GM19324 (cell line): ENCODE data around the gene FBXO22.
"Not testable (repeated sequence)": the region's sequence is repeated elsewhere in the genome, so short reads cannot be mapped to it uniquely, and the experiment has no call there.

Experiments used
- ATAC-seq: cut with Tn5 transposase; IDR thresholded peaks from one replicate; pipeline ENCODE4 v1.9.1; 2021; ENCODE audit warnings: mild to moderate bottlenecking, moderate library complexity; ENCODE audit not compliant: unreplicated experiment, low FRiP score

Gene FBXO22

DNA sequence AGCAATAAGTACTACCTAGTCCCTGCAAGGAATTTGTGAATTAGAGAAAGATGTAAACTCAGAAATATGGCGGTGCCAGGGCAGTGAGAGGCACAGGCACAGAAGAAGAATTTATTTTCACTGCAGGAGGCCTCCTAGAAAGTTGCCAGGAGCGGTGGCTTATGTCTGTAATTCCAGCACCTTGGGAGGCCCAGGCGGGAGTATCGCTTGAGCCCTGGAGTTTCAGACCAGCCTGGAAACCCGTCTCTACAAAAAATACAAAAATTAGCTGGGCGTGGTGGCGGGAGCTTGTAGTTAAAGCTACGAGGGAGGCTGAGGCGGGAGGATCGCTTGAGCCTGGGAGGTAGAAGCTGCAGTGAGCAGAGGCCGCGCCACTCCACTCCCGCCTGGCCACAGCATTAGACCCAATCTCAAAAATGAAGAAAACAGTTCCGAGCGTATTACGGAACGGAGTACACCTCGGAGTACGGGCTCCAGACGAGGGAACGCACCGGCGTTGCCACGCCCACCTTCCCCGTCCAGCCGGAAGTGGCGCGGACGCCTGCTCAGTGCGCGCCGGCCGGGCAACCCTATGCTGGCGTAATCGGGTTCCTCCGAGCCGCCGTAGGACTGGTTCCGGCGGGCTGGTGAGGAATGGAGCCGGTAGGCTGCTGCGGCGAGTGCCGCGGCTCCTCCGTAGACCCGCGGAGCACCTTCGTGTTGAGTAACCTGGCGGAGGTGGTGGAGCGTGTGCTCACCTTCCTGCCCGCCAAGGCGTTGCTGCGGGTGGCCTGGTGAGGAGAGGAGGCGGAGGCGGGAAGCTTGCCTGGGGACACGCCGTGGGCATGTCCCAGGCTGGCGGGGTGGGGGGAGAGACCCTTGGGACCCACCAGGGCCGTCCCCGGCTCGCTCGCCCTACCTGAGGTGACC is at the start of gene FBXO22:
Gene FBXO22, plus strand, starts transcription at position 548 of the 909 bp plus-strand sequence. Its CDS starts 86 bp downstream, at position 634.
- peak; percentile 85 for ATAC-seq

DNA sequence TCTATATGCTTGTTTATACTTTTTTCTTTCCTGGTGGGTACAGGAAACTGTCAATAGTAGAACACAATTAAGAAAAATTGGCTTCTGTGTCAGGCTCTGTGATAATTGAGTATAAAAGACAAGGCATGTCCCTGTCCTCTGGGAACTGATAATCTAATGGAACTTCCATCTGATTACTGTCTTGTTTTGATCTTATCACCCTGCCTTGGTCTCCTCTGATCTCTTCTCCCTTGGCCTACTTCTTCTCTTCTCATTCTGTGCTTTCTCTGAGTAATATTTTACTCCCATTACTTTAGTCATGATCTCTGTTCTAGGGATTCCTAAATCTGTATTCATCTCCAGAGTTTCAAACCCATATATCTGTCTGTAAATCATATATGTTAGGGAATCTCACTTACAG is 45.8 kb upstream of the FBXO22 start:
- ATAC-seq = no peak

DNA sequence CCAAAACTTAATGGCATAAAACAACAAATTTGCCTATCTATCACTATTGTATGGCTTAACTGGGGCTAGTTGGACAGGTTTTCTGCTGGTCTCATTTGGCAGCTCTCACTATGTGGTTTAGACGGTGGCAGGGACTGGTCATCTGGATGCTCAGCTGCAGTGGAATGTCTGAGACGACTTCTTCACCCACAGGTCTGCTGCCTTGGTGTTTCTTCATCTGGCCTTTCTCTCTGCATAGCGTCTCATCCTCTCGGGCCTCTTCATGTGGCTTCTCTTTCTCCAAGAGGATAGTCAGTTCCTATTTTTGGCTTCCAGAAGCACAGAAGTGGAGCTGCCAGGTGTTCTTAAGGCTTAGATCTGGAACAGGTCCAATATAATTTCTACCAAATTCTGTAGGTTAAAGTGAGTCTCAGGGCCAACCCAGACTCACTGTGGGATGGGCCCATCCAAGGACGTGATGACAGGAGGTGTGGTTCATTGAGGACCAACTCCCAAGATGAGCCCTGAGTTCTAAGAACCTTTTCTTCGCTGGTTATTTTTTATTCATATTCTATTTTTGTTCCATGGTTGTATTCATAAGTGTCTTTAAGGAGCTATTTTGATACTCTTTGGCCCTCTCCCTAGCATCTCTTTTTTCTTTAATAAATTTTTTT is 41.8 kb upstream of the FBXO22 start:
- ATAC-seq = no peak

DNA sequence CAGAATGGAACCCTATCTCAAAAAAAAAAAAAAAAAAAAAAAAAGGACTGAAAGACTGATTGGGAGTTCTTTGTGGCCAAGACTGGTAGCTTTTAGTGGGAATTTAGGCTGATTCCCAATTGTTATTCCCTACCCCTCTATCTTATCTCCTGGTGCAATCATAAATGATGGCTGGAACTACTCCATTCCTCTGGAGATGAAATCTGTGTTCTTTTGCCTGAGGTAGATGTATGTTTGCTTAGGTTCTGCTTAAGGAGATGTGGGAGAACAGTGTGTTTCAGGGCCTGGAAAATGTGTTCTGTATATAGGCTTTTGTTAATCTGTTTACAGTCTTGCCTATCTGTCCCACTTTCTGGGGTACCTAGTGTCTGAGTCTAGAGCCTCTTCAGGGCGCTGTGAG is 40.9 kb upstream of the FBXO22 start:
- no peak for ATAC-seq

DNA sequence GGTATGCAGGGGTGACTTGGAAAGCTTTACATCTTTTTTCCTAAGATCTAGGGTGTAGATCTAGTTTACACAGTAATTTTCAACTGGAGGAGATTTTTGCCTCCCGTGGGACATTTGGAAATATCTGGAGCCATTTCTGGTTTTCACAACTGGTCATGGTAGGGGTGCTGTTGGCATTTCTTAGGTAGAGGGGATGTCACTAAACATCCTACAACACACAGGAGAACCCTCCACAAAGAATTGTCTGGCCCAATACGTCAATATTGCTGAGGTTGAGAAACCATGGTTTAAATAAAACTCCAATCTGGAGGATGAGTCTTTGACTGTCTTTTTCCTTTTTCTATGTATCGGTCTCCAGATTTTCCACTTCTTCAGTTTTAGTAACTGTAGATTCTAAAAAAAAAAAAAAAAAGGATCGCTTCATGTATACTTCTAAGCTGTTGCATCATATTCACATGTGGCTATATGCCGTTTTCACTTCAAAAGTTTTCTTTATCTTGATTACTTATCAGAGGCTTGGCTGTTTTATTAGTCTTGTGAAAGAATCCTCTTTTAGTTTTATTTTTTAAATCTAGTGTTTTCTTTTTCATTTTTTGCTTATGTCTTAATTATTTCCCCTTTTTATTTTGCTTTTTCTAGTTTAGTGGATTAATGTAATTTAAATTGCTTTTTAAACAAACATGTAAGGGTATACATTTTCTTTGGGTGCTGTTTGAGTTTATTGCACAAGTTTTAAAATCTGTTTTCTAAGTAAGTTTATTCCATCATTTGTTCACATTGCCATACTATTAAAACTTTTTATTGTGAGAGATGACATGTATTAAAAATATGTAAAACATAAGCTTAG is 39.2 kb upstream of the FBXO22 start:
- ATAC-seq = no peak

DNA sequence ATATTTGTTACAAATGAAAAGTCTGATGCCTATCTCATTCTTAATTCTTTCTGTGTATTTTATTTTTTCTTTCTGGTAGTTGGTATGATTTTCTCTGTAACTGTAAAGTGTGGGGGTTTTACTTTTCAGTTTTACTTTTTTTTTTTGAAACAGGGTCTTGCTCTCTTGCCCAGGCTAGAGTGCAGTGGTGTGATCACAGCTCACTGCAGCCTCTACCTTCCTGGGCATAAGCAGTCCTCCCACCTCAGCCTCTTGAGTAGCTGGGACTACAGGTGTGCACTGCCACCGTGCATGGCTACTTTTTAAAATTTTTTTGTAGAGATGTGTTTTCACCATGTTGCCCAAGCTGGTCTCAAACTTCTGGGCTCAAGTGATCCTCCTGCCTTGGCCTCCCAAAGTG is 37.6 kb upstream of the FBXO22 start:
- ATAC-seq = not testable (repeated sequence)

- no peak for ATAC-seq
Observed at GRCh38 chr15:75866916-75867315, 36.8 kb upstream of the FBXO22 start.

- no peak for ATAC-seq
Observed at GRCh38 chr15:75867449-75867848, 36.2 kb upstream of the FBXO22 start.

- no peak for ATAC-seq
Observed at GRCh38 chr15:75868019-75868418, 35.7 kb upstream of the FBXO22 start.

GRCh38 chr15:75869446-75869845 is 34.2 kb upstream of the FBXO22 start:
- no peak for ATAC-seq

- ATAC-seq = not testable (repeated sequence)
Observed at GRCh38 chr15:75871589-75871988, 32.1 kb upstream of the FBXO22 start.

- ATAC-seq = no peak
Observed at GRCh38 chr15:75872403-75872990, 31.2 kb upstream of the FBXO22 start.

DNA sequence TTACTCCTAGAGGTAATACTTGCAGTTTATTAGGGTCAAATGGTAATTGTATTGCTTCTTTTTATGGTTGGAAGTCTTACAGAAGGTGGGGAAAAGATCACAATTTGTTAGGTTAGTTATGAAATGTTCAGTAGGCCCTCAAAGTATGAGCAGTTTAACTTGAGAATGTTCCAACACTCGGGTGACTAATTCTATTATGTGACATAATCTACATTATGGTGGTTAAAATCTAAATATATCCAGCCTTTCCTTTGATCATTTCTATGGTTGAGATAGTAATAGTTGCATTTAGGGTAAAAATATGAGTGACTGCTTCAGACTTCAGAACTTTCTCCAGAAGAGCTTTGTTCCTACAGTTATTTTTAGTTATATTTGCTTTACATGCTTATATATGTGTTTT is 19.6 kb upstream of the FBXO22 start:
- ATAC-seq = no peak

- ATAC-seq = no peak
Observed at GRCh38 chr15:75887178-75887577, 16.5 kb upstream of the FBXO22 start.

GRCh38 chr15:75891895-75892294 is 11.8 kb upstream of the FBXO22 start:
- ATAC-seq = no peak

DNA sequence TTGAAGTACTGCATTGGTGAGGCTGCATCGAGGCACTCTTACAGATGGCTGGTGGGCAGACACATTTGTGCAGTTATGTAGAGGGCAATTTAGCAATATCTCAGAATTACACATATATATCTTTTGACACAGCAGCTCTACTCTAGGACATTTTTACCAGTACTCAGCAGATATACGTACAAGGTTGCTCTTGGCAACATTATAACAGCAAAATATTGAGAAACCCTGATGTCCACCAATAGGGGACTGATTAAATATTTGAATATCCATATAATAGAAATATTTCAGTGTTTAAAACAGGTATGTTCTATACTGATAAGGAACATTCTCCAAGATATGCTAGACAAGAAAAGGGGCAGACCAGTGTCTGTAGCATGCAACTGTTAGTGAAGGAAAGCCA is 7.9 kb upstream of the FBXO22 start:
- no peak for ATAC-seq

DNA sequence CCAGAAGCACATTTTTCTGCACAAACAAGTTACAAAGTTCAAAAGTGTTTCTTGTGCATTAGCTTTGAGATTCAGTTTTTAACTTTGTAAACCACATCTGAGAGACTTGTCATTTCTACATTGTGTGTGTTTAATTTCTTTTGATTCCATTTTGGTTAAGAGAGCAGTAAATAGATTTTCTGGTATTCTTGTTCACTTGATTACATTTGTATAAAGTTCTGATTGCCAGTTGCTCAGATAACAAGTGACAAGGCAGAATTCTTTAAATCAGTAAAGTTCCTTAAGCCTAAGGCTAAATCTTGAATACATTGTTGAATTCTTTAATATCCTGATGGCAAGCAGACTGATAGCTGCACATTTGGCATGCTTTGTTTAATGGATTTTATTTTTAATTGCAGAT is 3.1 kb upstream of the FBXO22 start:
- ATAC-seq = no peak

GRCh38 chr15:75902129-75902557 is 1.5 kb upstream of the FBXO22 start:
- ATAC-seq = no peak

DNA sequence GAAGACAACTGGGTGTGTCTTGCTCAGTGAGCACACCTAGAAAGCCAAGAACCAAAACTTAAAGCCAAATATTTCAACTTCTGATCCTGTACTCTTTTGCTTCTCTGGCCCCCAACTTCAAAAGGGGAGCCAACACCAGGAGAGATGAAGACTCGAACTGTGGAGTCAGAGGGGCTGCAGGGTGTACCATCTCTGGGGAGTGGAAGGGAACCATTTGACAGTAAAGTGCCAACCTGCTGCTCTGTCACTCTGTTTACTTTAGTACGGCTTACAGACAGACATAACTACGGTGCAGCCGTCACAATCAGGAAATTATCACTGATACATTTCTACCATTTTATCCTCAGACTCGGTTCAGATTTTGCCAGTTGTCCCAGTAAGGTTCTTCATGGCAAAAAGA is 1.6 kb downstream of the FBXO22 start:
- ATAC-seq = no peak

DNA sequence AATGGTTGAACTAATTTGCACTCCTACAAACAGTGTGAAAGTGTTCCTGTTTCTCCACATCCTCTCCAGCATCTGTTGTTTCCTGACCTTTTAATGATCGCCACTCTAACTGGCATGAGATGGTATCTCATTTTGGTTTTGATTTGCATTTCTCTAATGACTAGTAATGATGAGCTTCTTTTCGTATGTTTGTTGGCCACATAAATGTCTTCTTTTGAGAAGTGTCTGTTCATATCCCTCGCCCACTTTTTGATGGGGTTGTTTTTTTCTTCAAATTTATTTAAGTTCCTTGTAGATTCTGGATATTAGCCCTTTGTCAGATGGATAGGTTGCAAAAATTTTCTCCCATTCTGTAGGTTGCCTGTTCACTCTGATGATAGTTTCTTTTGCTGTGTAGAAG is 6.7 kb downstream of the FBXO22 start:
- ATAC-seq = not testable (repeated sequence)

DNA sequence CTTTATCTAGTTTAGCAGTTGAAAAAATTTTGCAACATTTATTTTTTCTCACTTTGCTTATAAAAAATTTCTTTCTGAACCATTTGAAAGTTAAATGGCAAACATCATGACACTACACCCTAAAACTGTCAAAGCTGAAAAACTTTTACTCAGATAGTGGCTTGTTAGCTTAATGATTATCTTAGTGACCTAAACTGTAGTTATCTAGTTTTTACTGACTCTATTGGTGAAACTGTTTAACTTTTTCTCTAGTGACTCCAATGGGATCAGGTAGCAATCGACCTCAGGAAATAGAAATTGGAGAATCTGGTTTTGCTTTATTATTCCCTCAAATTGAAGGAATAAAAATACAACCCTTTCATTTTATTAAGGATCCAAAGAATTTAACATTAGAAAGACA is 13.3 kb downstream of the FBXO22 start:
- ATAC-seq = no peak
